ENCODE results near the gene ZNF587. TPM values are rescaled to one million over a fixed set of nuclear protein-coding genes. Genes with fewer than 3 reads are reported as not detected.
"Not testable (repeated sequence)": the region's sequence is repeated elsewhere in the genome, so short reads cannot be mapped to it uniquely, and the experiment has no call there.

The ZNF587 gene
- total and polyA plus RNA-seq, 2 of the 13 experiments (the other 11 are each of a cell fraction or from before 2014, with no cell fraction given) = 8.7 to 17.5 TPM

- peak; percentile 68 for TF ChIP-seq ZNF687 (CRISPR knock-in tag; IDR thresholded peaks at IDR 0.05)
- TF ChIP-seq MYC (CRISPR knock-in tag; IDR thresholded peaks at IDR 0.05; ENCODE audit: borderline replicate concordance) = peak; percentile 51; the same call in 1 of the 2 replicates
- TF ChIP-seq KMT2A (CRISPR knock-in tag; IDR thresholded peaks at IDR 0.05) = peak; percentile 53; the same call in 1 of the 2 replicates
- peak; percentile 63; the same call in 1 of the 2 replicates for TF ChIP-seq KDM5A (IDR thresholded peaks at IDR 0.05; ENCODE audit: borderline replicate concordance, low read length)
- 0 out of 2 replicates have a peak, but pooled peaks have one; percentile 28 for TF ChIP-seq ZBTB38 (CRISPR knock-in tag; IDR thresholded peaks at IDR 0.05)
- TF ChIP-seq KMT2B (CRISPR knock-in tag; IDR thresholded peaks at IDR 0.05) = peak; percentile 73; the same call in 1 of the 2 replicates
- peak; percentile 34; the same call in 1 of the 2 replicates for TF ChIP-seq SAFB2 (CRISPR knock-in tag; IDR thresholded peaks at IDR 0.05; ENCODE audit: borderline replicate concordance, low read depth)
- TF ChIP-seq ASH2L (IDR thresholded peaks at IDR 0.05; ENCODE audit: insufficient read length, low read depth, low read length) = peak; percentile 24
- TF ChIP-seq SP4 (CRISPR knock-in tag; IDR thresholded peaks at IDR 0.05) = peak; percentile 26; the same call in 1 of the 2 replicates
- peak; percentile 60; the same call in 1 of the 2 replicates for TF ChIP-seq ZNF598 (CRISPR knock-in tag; IDR thresholded peaks at IDR 0.05; ENCODE audit: borderline replicate concordance)
- TF ChIP-seq FOXK1 (CRISPR knock-in tag; IDR thresholded peaks at IDR 0.05; ENCODE audit: borderline replicate concordance, low read depth) = peak; percentile 38; the same call in 1 of the 2 replicates
- peak; percentile 54; the same call in 1 of the 2 replicates for TF ChIP-seq SALL1 (CRISPR knock-in tag; IDR thresholded peaks at IDR 0.05)
- TF ChIP-seq IRF2 (CRISPR knock-in tag; IDR thresholded peaks at IDR 0.05) = peak; percentile 60; the same call in 1 of the 2 replicates
- TF ChIP-seq REPIN1 (CRISPR knock-in tag; IDR thresholded peaks at IDR 0.05; ENCODE audit: borderline replicate concordance, low read depth) = peak; percentile 59; the same call in 1 of the 2 replicates
- peak; percentile 70 for TF ChIP-seq YEATS2 (CRISPR knock-in tag; IDR thresholded peaks at IDR 0.05; ENCODE audit: borderline replicate concordance)
- TF ChIP-seq AGO1 (IDR thresholded peaks at IDR 0.05; ENCODE audit: low read depth, low read length, poor library complexity, severe bottlenecking) = peak; percentile 50
- peak; percentile 54; the same call in 1 of the 2 replicates for TF ChIP-seq HOXA3 (CRISPR knock-in tag; IDR thresholded peaks at IDR 0.05)
- TF ChIP-seq DRAP1 (CRISPR knock-in tag; IDR thresholded peaks at IDR 0.05) = peak; percentile 31; the same call in 1 of the 2 replicates
- TF ChIP-seq ZNF589 (CRISPR knock-in tag; conservative IDR thresholded peaks at IDR 0.05) = 0 out of 2 replicates have a peak, but pooled peaks have one; percentile 59
- peak; percentile 94 for TF ChIP-seq ZNF143 (CRISPR knock-in tag; IDR thresholded peaks at IDR 0.05)
- TF ChIP-seq USF2 (IDR thresholded peaks at IDR 0.05; ENCODE audit: low read depth, low read length) = not testable (repeated sequence)
- 0 out of 2 replicates have a peak, but pooled peaks have one; percentile 23 for TF ChIP-seq USF2 (CRISPR knock-in tag; IDR thresholded peaks at IDR 0.05; ENCODE audit: borderline replicate concordance)
Measured at GRCh38 chr19:57849666-57850473, at the start of gene ZNF587 (continued).
